ENCODE measurements around the gene TAF4. TPM values are rescaled to one million over a fixed set of nuclear protein-coding genes. Genes with fewer than 3 reads are reported as not detected.

Gene TAF4
- total and polyA plus RNA-seq, 2 of the 13 experiments (the other 11 are each of a cell fraction or from before 2014, with no cell fraction given), result 5.9 to 12.0 TPM

DNA sequence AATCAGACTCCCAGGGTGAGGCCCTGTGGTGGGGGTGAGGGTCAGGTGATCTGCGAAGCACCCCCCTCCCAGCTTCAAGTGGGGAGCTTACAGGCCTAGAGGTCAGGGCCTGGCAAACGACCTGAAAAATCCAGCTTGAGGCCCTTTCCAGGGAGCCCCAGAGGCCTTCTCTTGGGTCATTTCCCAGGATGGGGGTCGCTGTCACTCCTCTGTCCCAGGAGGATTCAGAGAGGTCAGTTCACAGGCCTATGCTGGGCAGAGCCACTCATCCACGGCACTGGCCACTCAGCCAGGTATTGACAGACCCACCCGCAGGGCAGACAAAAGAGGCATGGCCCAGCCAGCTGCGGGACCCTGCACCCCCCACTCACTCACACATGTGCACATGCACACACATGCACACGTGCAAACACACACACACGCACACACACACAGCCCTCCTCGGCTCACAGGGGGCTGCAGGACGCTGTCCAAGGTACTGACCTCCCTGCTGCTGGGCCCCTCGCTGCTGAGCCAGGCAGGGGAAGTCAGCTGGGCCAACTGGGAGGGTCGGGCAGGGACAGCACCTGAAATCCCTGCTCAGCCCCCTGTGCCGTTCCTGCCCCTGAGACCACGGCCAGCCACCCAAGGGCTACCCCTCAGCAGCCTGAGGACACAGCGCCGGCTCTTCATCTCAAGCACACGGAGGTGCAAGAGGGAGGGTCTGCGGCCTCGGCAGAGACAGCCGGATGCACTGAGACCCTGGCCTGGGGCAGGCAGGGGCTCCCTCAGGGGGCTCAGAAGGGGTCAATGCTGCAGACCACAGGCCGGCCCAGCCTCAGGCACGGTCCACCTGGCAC, 113.8 kb downstream of the TAF4 start (continued):
- TF ChIP-seq ZNF142 (CRISPR knock-in tag; IDR thresholded peaks at IDR 0.05), result peak; percentile 91
- TF ChIP-seq KMT2B (CRISPR knock-in tag; IDR thresholded peaks at IDR 0.05), result peak; percentile 86
- TF ChIP-seq ZNF460 (CRISPR knock-in tag; IDR thresholded peaks at IDR 0.05; ENCODE audit: borderline replicate concordance), result no peak
- TF ChIP-seq ZNF737 (CRISPR knock-in tag; IDR thresholded peaks at IDR 0.05; ENCODE audit: borderline replicate concordance), result peak; percentile 99; the same call in 1 of the 2 replicates
- TF ChIP-seq ZNF766 (CRISPR knock-in tag; IDR thresholded peaks at IDR 0.05; ENCODE audit: borderline replicate concordance), result peak; percentile 93; the same call in 1 of the 2 replicates
- peak; percentile 97 for TF ChIP-seq ZBTB7B (CRISPR knock-in tag; IDR thresholded peaks at IDR 0.05)
- no peak for TF ChIP-seq FIP1L1 (IDR thresholded peaks at IDR 0.05; ENCODE audit: borderline replicate concordance, insufficient read depth, low read depth, low read length)
- no peak for TF ChIP-seq HNF4G (IDR thresholded peaks at IDR 0.05; ENCODE audit: borderline replicate concordance, low read depth, low read length)
- TF ChIP-seq HNF4G (CRISPR knock-in tag; IDR thresholded peaks at IDR 0.05; ENCODE audit: borderline replicate concordance, low read depth), result no peak
- peak; percentile 99 for TF ChIP-seq SMAD9 (CRISPR knock-in tag; IDR thresholded peaks at IDR 0.05)
- TF ChIP-seq GABPB1 (CRISPR knock-in tag; IDR thresholded peaks at IDR 0.05), result peak; percentile 73
- peak; percentile 90 for TF ChIP-seq ZNF253 (CRISPR knock-in tag; IDR thresholded peaks at IDR 0.05; ENCODE audit: borderline replicate concordance)
- peak; percentile 90 for TF ChIP-seq REPIN1 (CRISPR knock-in tag; IDR thresholded peaks at IDR 0.05; ENCODE audit: borderline replicate concordance, low read depth)
- TF ChIP-seq PHB2 (IDR thresholded peaks at IDR 0.05; ENCODE audit: partially characterized antibody), result no peak
- peak; percentile 98 for TF ChIP-seq ZNF510 (CRISPR knock-in tag; IDR thresholded peaks at IDR 0.05; ENCODE audit: low read depth)
- TF ChIP-seq ATAD3A (CRISPR knock-in tag; IDR thresholded peaks at IDR 0.05), result peak; percentile 97
- peak; percentile 76; the same call in 1 of the 2 replicates for TF ChIP-seq IRF1 (CRISPR knock-in tag; IDR thresholded peaks at IDR 0.05; ENCODE audit: low read depth)
- TF ChIP-seq ZNF17 (CRISPR knock-in tag; IDR thresholded peaks at IDR 0.05), result no peak
- no peak for TF ChIP-seq ZNF326 (CRISPR knock-in tag; IDR thresholded peaks at IDR 0.05; ENCODE audit: borderline replicate concordance)
- TF ChIP-seq ZNF558 (CRISPR knock-in tag; IDR thresholded peaks at IDR 0.05; ENCODE audit: borderline replicate concordance), result peak; percentile 87; the same call in 1 of the 2 replicates
- TF ChIP-seq TRAFD1 (CRISPR knock-in tag; IDR thresholded peaks at IDR 0.05; ENCODE audit: borderline replicate concordance), result peak; percentile 97; the same call in 1 of the 2 replicates

Measured in HepG2 (cell line).